ENCODE measurements around the gene F13A1.

Gene F13A1

DNA sequence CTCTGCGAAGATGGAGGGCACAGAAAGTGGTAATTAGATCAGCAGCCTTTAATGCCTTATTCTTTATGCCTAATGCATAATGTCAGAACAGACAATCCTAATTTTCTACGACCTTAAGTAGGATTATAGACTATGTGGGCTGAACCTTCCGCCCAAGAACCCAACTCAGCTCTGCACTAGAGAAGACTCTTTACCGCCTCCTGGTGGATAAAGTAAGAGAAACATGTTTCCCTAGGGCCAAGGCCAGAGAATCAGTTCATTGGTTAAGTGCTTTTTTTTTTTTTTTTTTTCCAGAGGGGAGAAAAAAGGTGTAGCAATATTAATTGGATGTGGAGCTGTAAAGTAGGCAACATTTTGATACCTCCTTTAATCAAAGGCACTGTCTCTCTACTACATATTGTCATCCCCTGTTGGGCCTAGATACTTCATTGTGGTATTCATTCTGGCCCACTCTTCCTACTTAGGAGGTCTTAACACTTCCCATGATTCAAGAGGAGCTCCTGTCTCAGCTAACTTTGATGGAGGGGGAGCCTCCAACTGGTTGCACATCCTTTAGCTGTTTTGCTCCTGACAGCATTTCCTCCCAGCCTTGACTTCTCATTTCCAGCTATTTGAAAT is 188.9 kb downstream of the F13A1 start:
- no peak overlapping the region for H3K27ac ChIP-seq (ENCODE audit: low read length)
- H3K9ac ChIP-seq (ENCODE audit: low read depth, low read length): no peak overlapping the region
- no peaks in the 10 kb centered on the region for H3K4me1 ChIP-seq (ENCODE audit: insufficient read depth, low read length)
- no peaks in the 10 kb centered on the region; the same call in 1 of the 2 replicates for H3K27me3 ChIP-seq (ENCODE audit: insufficient read depth, low read length)
- H3K4me3 ChIP-seq (ENCODE audit: low read length): no peak overlapping the region
- H3K36me3 ChIP-seq (ENCODE audit: insufficient read depth, low read depth, low read length): no peaks in the 10 kb centered on the region
- no peaks in the 10 kb centered on the region for H3K9me3 ChIP-seq (ENCODE audit: insufficient read depth, low read depth, low read length)

DNA sequence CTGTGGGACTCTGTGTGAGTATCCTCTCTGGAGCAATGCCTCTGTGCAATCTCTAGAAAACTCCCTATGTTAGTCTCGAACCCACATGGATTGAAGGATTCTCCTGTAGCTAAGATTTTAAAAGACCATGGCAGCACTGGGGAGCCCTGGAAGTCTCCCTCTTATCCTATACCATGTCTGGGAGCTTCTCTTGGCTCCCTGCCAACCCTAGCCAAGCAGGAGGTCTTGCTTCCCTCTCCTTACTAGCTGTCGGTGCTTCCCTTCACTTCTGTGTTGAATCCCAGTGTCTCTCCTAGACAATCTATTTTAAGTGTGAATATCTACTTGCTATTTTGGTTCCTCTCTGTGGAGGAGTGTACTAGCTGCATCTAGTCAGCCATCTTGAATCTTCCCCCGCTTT is 195.0 kb downstream of the F13A1 start:
- Histone ChIP-seq H3K9me3 (ENCODE audit: insufficient read depth, low read depth, low read length) (peaks cover 7% of the 10 kb centered on the region), H3K27ac (ENCODE audit: low read length) (no peak overlapping the region), H3K36me3 (ENCODE audit: insufficient read depth, low read depth, low read length) (no peaks in the 10 kb centered on the region), H3K9ac (ENCODE audit: low read depth, low read length) (no peak overlapping the region), H3K4me1 (ENCODE audit: insufficient read depth, low read length) (no peaks in the 10 kb centered on the region), H3K27me3 (ENCODE audit: insufficient read depth, low read length) (no peaks in the 10 kb centered on the region; the same call in 1 of the 2 replicates), H3K4me3 (ENCODE audit: low read length) (no peak overlapping the region)

DNA sequence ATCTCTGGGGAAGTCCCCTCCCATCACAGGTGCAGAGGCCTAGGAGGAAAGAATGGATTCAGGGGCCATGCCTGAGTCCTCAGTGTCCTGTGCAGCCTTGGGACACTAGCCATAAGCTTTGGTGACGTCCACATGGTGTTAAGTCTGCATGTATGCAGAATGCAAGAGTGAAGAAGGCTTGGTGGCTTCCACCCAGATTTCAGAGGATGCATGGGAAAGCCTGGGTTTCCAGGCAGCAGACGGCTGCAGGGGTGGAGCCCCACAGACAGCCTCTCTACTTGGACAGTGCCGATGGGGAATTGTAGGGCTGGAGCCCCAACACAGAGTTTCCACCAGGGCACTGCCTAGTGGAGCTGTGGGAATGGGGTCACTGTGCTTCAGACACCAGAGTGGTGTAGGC is 196.7 kb downstream of the F13A1 start:
- Histone ChIP-seq H3K27ac (ENCODE audit: low read length) (no peak overlapping the region), H3K9ac (ENCODE audit: low read depth, low read length) (no peak overlapping the region), H3K4me3 (ENCODE audit: low read length) (no peak overlapping the region)

DNA sequence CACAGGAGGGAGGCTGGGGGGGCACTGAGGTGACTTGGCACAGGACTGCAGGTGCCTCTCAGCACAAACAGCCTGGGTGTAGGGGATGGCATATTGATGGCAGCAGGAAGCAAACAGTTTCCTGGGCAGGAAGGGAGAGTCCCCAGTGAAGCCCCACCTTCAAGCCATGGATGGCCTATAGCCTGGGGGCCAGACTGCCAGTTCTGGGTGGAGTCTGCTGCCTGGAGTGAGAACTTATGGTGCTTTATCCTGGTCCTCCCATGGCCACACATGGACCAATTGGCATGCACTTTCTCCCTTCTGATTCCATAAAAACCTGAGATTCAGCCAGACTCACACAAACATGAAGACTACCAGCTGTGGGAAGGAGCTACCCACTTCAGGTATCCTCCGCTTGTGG is 198.5 kb downstream of the F13A1 start:
- no peak overlapping the region for H3K27ac ChIP-seq (ENCODE audit: low read length)
- peaks cover 7% of the 10 kb centered on the region for H3K9me3 ChIP-seq (ENCODE audit: insufficient read depth, low read depth, low read length)
- H3K9ac ChIP-seq (ENCODE audit: low read depth, low read length): no peak overlapping the region
- no peaks in the 10 kb centered on the region for H3K36me3 ChIP-seq (ENCODE audit: insufficient read depth, low read depth, low read length)
- no peaks in the 10 kb centered on the region for H3K4me1 ChIP-seq (ENCODE audit: insufficient read depth, low read length)
- no peaks in the 10 kb centered on the region; the same call in 1 of the 2 replicates for H3K27me3 ChIP-seq (ENCODE audit: insufficient read depth, low read length)
- H3K4me3 ChIP-seq (ENCODE audit: low read length): no peak overlapping the region

More for the DNA sequence above, 196.7 kb downstream of the F13A1 start:
- Histone ChIP-seq H3K36me3 (ENCODE audit: insufficient read depth, low read depth, low read length) (no peaks in the 10 kb centered on the region), H3K4me1 (ENCODE audit: insufficient read depth, low read length) (no peaks in the 10 kb centered on the region), H3K9me3 (ENCODE audit: insufficient read depth, low read depth, low read length) (peaks cover 7% of the 10 kb centered on the region), H3K27me3 (ENCODE audit: insufficient read depth, low read length) (no peaks in the 10 kb centered on the region; the same call in 1 of the 2 replicates)

DNA sequence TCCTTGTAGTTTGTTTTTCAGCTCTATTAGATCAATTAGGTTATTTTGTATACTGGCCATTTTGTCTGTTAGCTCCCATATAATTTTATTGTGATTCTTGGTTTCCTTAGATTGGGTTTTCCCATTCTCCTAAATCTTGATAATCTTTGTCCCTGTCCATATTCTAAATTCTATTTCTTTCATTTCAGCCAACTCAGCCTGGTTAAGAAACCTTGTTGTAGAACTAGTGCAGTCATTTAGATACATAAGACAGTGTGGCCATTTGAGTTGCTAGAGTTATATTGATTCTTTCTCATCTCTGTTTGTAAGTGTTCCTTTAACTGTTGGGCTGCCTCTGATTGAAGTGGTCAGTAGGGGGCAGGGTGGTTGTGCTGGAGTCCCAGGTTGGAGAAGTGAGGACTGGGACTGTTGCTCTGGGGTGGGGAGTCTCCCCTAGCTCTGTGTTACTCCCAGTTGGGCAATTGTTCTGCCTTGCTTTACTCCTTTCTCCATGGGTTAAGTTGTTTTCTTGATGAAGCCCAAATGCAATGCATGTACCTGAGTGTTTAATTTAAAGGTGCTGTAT is 214.9 kb downstream of the F13A1 start:
- H3K27me3 ChIP-seq (ENCODE audit: insufficient read depth, low read length): no peaks in the 10 kb centered on the region
- no peaks in the 10 kb centered on the region for H3K36me3 ChIP-seq (ENCODE audit: insufficient read depth, low read depth, low read length)
- H3K4me3 ChIP-seq (ENCODE audit: low read length): no peak overlapping the region
- H3K9ac ChIP-seq (ENCODE audit: low read depth, low read length): no peak overlapping the region
- no peak overlapping the region for H3K27ac ChIP-seq (ENCODE audit: low read length)
- no peaks in the 10 kb centered on the region for H3K4me1 ChIP-seq (ENCODE audit: insufficient read depth, low read length)
- H3K9me3 ChIP-seq (ENCODE audit: insufficient read depth, low read depth, low read length): no peaks in the 10 kb centered on the region
